Tibial artery (tissue), 4 donors: Measurements from ENCODE around the gene TTC7B.

Source experiments
- DNase-seq, 2 donors: peaks; one replicate each; pipeline ENCODE4 v3.0.0-alpha.2; 2019
- H3K27ac ChIP-seq, 2 donors: fragments of 200-600 bp; sonication (generic) in 1 of 2; 1 replicate in 1 of 2; 2 replicates in 1 of 2; pipeline ENCODE4 v1.5.1; 2018 to 2019; ENCODE audit warnings: mild to moderate bottlenecking in 1 of 2
- H3K27me3 ChIP-seq, 2 donors: fragments of 200-600 bp; sonication (generic) in 1 of 2; one replicate each; pipeline versions ENCODE4 v1.5.1 to v1.6.0; 2016 to 2019
- H3K36me3 ChIP-seq, 3 donors: fragments of 200-600 bp; sonication (generic) in 2 of 3; one replicate each; pipeline ENCODE4 v1.5.1; 2016 to 2019; ENCODE audit warnings: mild to moderate bottlenecking in 2 of 3
- H3K4me1 ChIP-seq, 4 donors: fragments of 200-600 bp; sonication (generic) in 2 of 4; 1 replicate in 3 of 4; 2 replicates in 1 of 4; pipeline ENCODE4 v1.5.1; 2016 to 2019
- H3K4me3 ChIP-seq, 2 donors: fragments of 200-600 bp; sonication (generic) in 1 of 2; 1 replicate in 1 of 2; 2 replicates in 1 of 2; pipeline ENCODE4 v1.5.1; 2018 to 2019; ENCODE audit warnings: mild to moderate bottlenecking in 2 of 2
- H3K9me3 ChIP-seq, 3 donors: fragments of 200-600 bp; sonication (generic) in 1 of 3; one replicate each; pipeline ENCODE4 v1.5.1; 2016 to 2019
- CTCF ChIP-seq, 2 experiments: fragments of 200-600 bp in 1 of 2; fragments of 450-650 bp in 1 of 2; IDR thresholded peaks; one replicate each; pipeline ENCODE4 v1.5.1; 2017 to 2019; ENCODE audit warnings: antibody characterized with exemption in 2 of 2, mild to moderate bottlenecking in 1 of 2, moderate library complexity in 1 of 2
- intact Hi-C: fragments of 100-400 bp; cut with DNase I; formaldehyde crosslinking; loops from one replicate; pipeline ENCODE4 v1.15.0; 2023; ENCODE audit warnings: low total_unique reads

The TTC7B gene

GRCh38 chr14:90674043-90674670, 142.1 kb downstream of the TTC7B start:
- intact Hi-C loops = loop anchor here (10.0 kb wide), 2 partner anchors 49 to 149 kb away; no protein-coding TSS in a partner anchor
- Histone ChIP-seq H3K4me1 (peaks cover 3 to 60% (median 32%) of the 10 kb centered on the region in 4 donors), H3K27ac (peak overlapping the region; percentile 89 to 91), H3K36me3 (no peaks in the 10 kb centered on the region), H3K27me3 (no peaks in the 10 kb centered on the region), H3K4me3 (no peak overlapping the region), H3K9me3 (no peaks in the 10 kb centered on the region)
- no peak for DNase-seq
- TF ChIP-seq CTCF (IDR thresholded peaks at IDR 0.05) = no peak

GRCh38 chr14:90671382-90672234, 144.6 kb downstream of the TTC7B start:
- intact Hi-C loops = loop anchor here (10.0 kb wide), 2 partner anchors 47 to 147 kb away; no protein-coding TSS in a partner anchor
- Histone ChIP-seq H3K27me3 (no peaks in the 10 kb centered on the region), H3K4me1 (peaks cover 3 to 44% (median 23%) of the 10 kb centered on the region in 4 donors), H3K36me3 (no peaks in the 10 kb centered on the region), H3K4me3 (no peak overlapping the region), H3K27ac (peak overlapping the region; percentile 36 to 42), H3K9me3 (no peaks in the 10 kb centered on the region)
- TF ChIP-seq CTCF (IDR thresholded peaks at IDR 0.05) = no peak
- DNase-seq = no peak

GRCh38 chr14:90669731-90670130, 146.5 kb downstream of the TTC7B start:
- intact Hi-C loops = loop anchor here (10.0 kb wide), 2 partner anchors 45 to 145 kb away; no protein-coding TSS in a partner anchor
- Histone ChIP-seq H3K27me3 (no peaks in the 10 kb centered on the region), H3K36me3 (no peaks in the 10 kb centered on the region), H3K27ac (no peak overlapping the region), H3K9me3 (no peaks in the 10 kb centered on the region), H3K4me3 (no peak overlapping the region), H3K4me1 (peaks cover 0 to 41% (median 15%) of the 10 kb centered on the region in 4 donors)
- no peak for DNase-seq
- TF ChIP-seq CTCF (IDR thresholded peaks at IDR 0.05) = no peak

GRCh38 chr14:90666571-90666970, 149.7 kb downstream of the TTC7B start:
- no peaks in the 10 kb centered on the region for H3K27me3 ChIP-seq
- TF ChIP-seq CTCF (IDR thresholded peaks at IDR 0.05) = no peak
- H3K4me1 ChIP-seq = peaks cover 0 to 29% (median 9%) of the 10 kb centered on the region in 4 donors
- H3K27ac ChIP-seq = no peak overlapping the region
- no peaks in the 10 kb centered on the region for H3K36me3 ChIP-seq
- H3K9me3 ChIP-seq = no peaks in the 10 kb centered on the region
- intact Hi-C loops = no loop called here
- DNase-seq = no peak
- no peak overlapping the region for H3K4me3 ChIP-seq

GRCh38 chr14:90665321-90666000, 150.8 kb downstream of the TTC7B start:
- Histone ChIP-seq H3K27me3 (no peaks in the 10 kb centered on the region), H3K4me3 (no peak overlapping the region), H3K27ac (peak overlapping the region in 1 of 2 donors; percentile 10), H3K36me3 (no peaks in the 10 kb centered on the region), H3K9me3 (no peaks in the 10 kb centered on the region), H3K4me1 (peaks cover 0 to 18% (median 3%) of the 10 kb centered on the region in 4 donors)
- intact Hi-C loops = no loop called here
- DNase-seq = no peak
- no peak for TF ChIP-seq CTCF (IDR thresholded peaks at IDR 0.05)
